GM12801 (cell line): ENCODE data around the gene SMAD4.

Experiments used
- CTCF ChIP-seq: IDR thresholded peaks from one replicate; pipeline ENCODE4 v1.5.1; 2011; ENCODE audit warnings: control low read depth; ENCODE audit not compliant: insufficient read length; ENCODE audit errors: extremely low read depth

Gene SMAD4

DNA sequence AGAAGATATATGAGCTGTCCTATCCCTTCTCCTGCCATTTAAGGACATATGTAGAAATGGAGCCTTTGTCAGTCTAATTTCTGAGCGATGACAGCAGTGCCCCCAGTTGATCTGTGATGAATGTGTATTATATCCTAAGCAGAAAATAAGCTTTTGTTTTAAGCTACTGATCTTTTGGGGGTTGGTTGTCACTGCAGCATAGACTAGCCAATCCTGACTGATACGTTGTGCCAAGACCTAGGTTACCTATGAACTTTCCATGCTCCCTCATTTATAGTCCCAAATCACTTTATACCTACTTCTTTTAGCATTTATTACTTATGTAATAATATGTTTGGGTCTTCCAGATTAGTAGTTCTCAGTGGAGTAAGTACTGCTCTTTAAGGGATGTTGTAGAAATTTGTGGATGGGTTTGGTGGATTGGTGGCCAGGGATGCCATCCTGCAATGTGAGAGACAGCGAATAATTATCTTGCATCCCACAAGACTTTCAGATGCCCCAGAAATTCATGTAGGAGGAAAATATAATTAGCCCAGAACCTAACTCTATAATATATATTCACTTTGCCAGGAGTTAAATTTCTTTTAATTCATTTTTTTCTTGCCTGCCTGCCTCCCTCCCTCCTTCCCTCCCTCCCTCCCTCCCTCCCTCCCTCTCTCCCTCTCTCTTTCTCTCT lies 11.8 kb downstream of the SMAD4 start:
- no peak for TF ChIP-seq CTCF

DNA sequence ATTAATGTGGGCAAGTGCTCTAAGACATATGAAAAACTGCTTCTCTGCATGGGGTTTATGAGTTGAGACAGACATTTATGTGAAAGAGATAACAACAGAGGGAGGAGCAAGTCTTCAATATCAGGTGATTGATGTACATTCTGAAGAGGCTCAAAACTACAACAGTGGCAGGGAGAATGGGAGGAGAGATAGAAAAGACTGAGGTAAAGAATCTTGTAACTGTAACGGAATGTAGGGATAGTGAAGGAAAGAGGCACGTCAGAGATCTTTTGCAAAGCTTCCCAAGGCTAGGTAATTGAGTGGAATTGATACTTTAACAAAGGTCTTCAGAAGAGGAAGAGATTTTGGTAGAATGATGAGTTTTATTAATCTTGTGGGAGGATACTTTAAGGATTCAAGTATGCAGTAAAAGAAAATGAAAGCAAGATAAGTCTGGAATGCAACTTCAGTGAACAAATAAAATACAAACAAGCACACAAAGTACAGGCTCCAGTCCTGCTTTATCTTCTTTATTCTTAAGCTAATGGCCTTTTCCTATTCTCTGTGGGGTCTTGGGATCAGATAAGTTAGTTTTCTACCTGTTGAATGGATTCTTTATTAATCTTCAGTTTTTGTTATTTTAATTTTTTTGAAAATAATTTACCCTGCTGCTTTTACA lies 15.0 kb downstream of the SMAD4 start:
- no peak for TF ChIP-seq CTCF

GRCh38 chr18:51048190-51048589 lies 18.2 kb downstream of the SMAD4 start:
- no peak for TF ChIP-seq CTCF

DNA sequence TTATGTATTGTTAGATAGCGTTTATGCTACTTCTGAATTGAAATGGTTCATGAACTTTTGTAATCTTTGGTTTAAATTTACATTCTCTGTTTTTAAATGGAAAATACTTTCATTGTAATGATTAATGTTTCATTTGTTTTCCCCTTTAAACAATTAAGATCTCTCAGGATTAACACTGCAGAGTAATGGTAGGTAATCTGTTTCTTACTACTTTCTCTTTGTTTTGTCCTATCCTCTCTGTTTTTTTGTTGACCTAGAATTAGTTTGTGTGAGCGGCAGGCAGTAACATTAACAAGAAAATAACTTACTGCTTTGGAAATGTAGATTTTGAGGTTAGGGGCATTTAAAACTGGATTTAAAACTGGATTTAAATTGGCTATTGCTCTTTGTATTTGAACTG lies 19.1 kb downstream of the SMAD4 start:
- TF ChIP-seq CTCF, result no peak

- peak; percentile 63 for TF ChIP-seq CTCF
Observed at GRCh38 chr18:51051105-51051712, 21.2 kb downstream of the SMAD4 start.

DNA sequence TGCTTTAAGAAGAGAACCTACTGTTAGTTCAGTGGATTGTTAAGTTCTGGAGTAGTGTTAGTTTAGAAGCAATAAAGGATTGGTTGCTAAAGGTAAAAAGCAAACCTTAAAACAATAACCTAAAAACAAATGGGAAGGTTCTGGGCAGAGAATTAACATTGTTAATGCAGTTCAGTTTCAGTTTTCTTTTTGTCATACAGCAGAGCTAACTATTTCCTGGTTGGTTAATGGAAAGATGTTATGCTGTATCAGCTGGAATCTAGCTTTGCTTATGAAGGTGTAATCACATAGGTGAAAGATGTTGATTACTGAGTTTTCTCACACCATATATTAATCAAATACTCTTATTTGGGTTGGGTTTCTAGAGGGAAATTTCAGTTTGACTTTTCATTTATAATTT lies 23.8 kb downstream of the SMAD4 start:
- no peak for TF ChIP-seq CTCF

GRCh38 chr18:51054764-51055163 lies 24.8 kb downstream of the SMAD4 start:
- no peak for TF ChIP-seq CTCF
